Fibroblast of lung (primary cell): ENCODE data around the gene KRT8. TPM values are rescaled to one million over a fixed set of nuclear protein-coding genes. Genes with fewer than 3 reads are reported as not detected.

Source experiments
- DNase-seq, 2 donors: peaks; one replicate each; pipeline versions ENCODE4 v3.0.0 to v3.0.0-alpha.2; 2010; ENCODE audit warnings: low read depth in 2 of 2
- H2AFZ ChIP-seq: 2 replicates; pipeline ENCODE4 v1.5.1; 2012; ENCODE audit warnings: low read length, control low read depth, inconsistent platforms
- H3K27ac ChIP-seq: 2 replicates; pipeline ENCODE4 v1.5.1; 2011; ENCODE audit warnings: low read length, control low read depth; ENCODE audit not compliant: insufficient read depth
- H3K27me3 ChIP-seq: 2 replicates; pipeline ENCODE4 v1.5.1; 2011; ENCODE audit warnings: mild to moderate bottlenecking, low read length; ENCODE audit not compliant: control insufficient read depth, insufficient read depth
- H3K36me3 ChIP-seq: 2 replicates; pipeline ENCODE4 v1.5.1; 2011; ENCODE audit warnings: low read length; ENCODE audit not compliant: control insufficient read depth, insufficient read depth
- H3K4me1 ChIP-seq: 2 replicates; pipeline ENCODE4 v1.5.1; 2011; ENCODE audit warnings: low read length; ENCODE audit not compliant: control insufficient read depth, insufficient read depth; ENCODE audit errors: extremely low read depth
- H3K4me2 ChIP-seq: 2 replicates; pipeline ENCODE4 v1.5.1; 2011; ENCODE audit warnings: low read length, control low read depth; ENCODE audit not compliant: insufficient read depth; ENCODE audit errors: extremely low read depth
- H3K4me3 ChIP-seq, 4 experiments: fragments of 200-600 bp in 1 of 4; sonication (generic) in 1 of 4; replicated peaks in 1 of 4; 2 replicates each; pipeline ENCODE4 v1.5.1; 2011 to 2016; ENCODE audit warnings: low read length in 4 of 4, low read depth in 3 of 4, mild to moderate bottlenecking in 3 of 4, control low read depth in 2 of 4, inconsistent platforms in 1 of 4, mixed read lengths in 1 of 4; ENCODE audit not compliant: insufficient read depth in 1 of 4; ENCODE audit errors: control extremely low read depth in 1 of 4
- H3K79me2 ChIP-seq: 2 replicates; pipeline ENCODE4 v1.5.1; 2012; ENCODE audit warnings: mild to moderate bottlenecking, low read length, inconsistent platforms; ENCODE audit not compliant: control insufficient read depth, insufficient read depth
- H3K9ac ChIP-seq: 2 replicates; pipeline ENCODE4 v1.5.1; 2011; ENCODE audit warnings: mild to moderate bottlenecking, low read length, control low read depth; ENCODE audit not compliant: insufficient read depth
- H3K9me3 ChIP-seq: 2 replicates; pipeline ENCODE4 v1.5.1; 2012; ENCODE audit warnings: low read depth, low read length; ENCODE audit not compliant: control insufficient read depth, insufficient read depth
- H4K20me1 ChIP-seq: 2 replicates; pipeline ENCODE4 v1.5.1; 2011; ENCODE audit warnings: low read length; ENCODE audit not compliant: control insufficient read depth, insufficient read depth; ENCODE audit errors: extremely low read depth
- EZH2 ChIP-seq: IDR thresholded peaks from 2 replicates; pipeline ENCODE4 v1.5.1; 2012; ENCODE audit warnings: low read length, control low read depth, mild to moderate bottlenecking; ENCODE audit errors: missing control alignments
- polyA plus RNA-seq, 2 donors: library from polyadenylated mRNA; depleted of rRNA in 1 of 2; stranded (reverse) in 1 of 2; unstranded in 1 of 2; fragments of >200 nt; gene quantifications; 2 replicates each; pipeline ENCODE4 v1.2.1, GENCODE V29; 2011 to 2012; ENCODE audit warnings: missing spikeins in 1 of 2
- total RNA-seq: library from RNA; depleted of rRNA; stranded (reverse); fragments of >200 nt; gene quantifications from 2 replicates; pipeline ENCODE4 v1.2.1, GENCODE V29; 2014
- TF ChIP-seq, protein P1 (sequence below), 2 donors: IDR thresholded peaks in 1 of 2; conservative IDR thresholded peaks in 1 of 2; 1 replicate in 1 of 2; 2 replicates in 1 of 2; pipeline ENCODE4 v1.5.1; 2011 to 2012; ENCODE audit warnings: low read length in 2 of 2, control low read depth in 1 of 2, inconsistent platforms in 1 of 2, low read depth in 1 of 2, mild to moderate bottlenecking in 1 of 2

The KRT8 gene
- total and polyA plus RNA-seq, 2 donors (not counting 1 experiment from before 2014, with no cell fraction given), result 0.66 to 16.3 TPM

DNA sequence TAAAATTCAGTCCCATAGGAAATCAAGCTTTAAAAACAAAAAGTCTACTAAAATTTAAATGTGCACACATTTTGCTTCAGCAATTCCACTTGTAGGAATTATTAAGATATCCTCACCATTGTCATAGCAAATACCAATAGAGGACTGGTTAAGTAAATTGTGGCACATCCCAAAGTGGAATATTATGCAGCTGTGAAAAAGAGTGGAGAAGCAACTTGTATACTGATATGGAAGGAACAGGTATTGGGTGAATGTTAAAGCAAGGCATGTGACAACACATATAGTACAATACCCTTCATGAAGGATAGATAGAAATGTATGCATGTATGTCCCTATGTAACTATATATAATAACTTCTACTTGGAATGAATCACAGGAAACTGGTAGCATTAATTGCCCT lies 11.9 kb downstream of the KRT8 start:
- DNase-seq, result no peak
- Histone ChIP-seq H3K79me2 (no peaks in the 10 kb centered on the region), H3K9me3 (no peaks in the 10 kb centered on the region), H3K4me3 (no peak overlapping the region), H3K4me2 (no peak overlapping the region), H4K20me1 (no peaks in the 10 kb centered on the region), H3K27ac (no peak overlapping the region), H3K36me3 (no peaks in the 10 kb centered on the region), H2AFZ (no peak overlapping the region), H3K27me3 (peaks cover 2% of the 10 kb centered on the region), H3K4me1 (no peaks in the 10 kb centered on the region), H3K9ac (no peak overlapping the region)
- TF ChIP-seq EZH2, result no peak
- TF ChIP-seq, protein P1, sequence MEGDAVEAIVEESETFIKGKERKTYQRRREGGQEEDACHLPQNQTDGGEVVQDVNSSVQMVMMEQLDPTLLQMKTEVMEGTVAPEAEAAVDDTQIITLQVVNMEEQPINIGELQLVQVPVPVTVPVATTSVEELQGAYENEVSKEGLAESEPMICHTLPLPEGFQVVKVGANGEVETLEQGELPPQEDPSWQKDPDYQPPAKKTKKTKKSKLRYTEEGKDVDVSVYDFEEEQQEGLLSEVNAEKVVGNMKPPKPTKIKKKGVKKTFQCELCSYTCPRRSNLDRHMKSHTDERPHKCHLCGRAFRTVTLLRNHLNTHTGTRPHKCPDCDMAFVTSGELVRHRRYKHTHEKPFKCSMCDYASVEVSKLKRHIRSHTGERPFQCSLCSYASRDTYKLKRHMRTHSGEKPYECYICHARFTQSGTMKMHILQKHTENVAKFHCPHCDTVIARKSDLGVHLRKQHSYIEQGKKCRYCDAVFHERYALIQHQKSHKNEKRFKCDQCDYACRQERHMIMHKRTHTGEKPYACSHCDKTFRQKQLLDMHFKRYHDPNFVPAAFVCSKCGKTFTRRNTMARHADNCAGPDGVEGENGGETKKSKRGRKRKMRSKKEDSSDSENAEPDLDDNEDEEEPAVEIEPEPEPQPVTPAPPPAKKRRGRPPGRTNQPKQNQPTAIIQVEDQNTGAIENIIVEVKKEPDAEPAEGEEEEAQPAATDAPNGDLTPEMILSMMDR (conservative IDR thresholded peaks at IDR 0.05 in 1 of 2, IDR thresholded peaks at IDR 0.05 in 1 of 2; ENCODE audit: low read depth in 1 of 2, low read length in 2 of 2), result no peak

DNA sequence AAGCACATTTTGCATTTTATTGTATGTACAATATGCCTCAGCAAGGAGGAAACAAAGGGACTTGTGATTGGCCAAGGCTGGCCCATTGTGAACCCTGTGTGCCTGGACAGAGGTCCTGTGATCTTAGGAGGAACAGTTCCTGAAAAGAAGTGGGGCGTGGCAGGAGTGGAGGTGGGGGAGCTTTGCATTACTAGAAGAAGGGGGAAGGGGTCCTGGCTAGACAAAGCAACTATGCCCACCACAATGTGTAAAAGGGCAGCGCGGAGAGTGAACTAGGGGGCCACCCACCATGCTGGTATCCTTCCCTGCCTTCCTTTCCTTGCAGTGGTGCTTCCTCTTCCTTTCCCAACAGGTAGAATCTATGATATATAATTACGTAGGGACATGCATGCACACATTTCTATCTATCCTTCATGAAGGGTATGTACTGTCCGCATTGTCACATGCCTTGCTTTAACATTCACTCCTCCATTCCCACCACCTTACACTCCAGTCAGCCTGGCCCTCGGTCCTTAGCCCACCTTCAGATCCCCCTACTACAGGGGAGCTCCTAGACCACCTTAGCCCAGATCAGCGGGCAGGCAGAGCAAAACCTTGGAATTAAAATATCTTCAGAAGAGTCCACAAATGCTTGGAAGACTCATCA lies 12.5 kb downstream of the KRT8 start:
- H3K27me3 ChIP-seq, result peaks cover 2% of the 10 kb centered on the region
- no peak overlapping the region for H3K4me3 ChIP-seq
- no peak for DNase-seq
- no peaks in the 10 kb centered on the region for H3K79me2 ChIP-seq
- H3K4me2 ChIP-seq, result no peak overlapping the region
- TF ChIP-seq, protein P1 (conservative IDR thresholded peaks at IDR 0.05 in 1 of 2, IDR thresholded peaks at IDR 0.05 in 1 of 2; ENCODE audit: low read depth in 1 of 2, low read length in 2 of 2), result no peak
- no peak for TF ChIP-seq EZH2
- no peak overlapping the region for H3K27ac ChIP-seq
- H3K36me3 ChIP-seq, result no peaks in the 10 kb centered on the region
- no peak overlapping the region for H3K9ac ChIP-seq
- H4K20me1 ChIP-seq, result no peaks in the 10 kb centered on the region
- H3K4me1 ChIP-seq, result no peaks in the 10 kb centered on the region
- H3K9me3 ChIP-seq, result no peaks in the 10 kb centered on the region
- no peak overlapping the region for H2AFZ ChIP-seq

DNA sequence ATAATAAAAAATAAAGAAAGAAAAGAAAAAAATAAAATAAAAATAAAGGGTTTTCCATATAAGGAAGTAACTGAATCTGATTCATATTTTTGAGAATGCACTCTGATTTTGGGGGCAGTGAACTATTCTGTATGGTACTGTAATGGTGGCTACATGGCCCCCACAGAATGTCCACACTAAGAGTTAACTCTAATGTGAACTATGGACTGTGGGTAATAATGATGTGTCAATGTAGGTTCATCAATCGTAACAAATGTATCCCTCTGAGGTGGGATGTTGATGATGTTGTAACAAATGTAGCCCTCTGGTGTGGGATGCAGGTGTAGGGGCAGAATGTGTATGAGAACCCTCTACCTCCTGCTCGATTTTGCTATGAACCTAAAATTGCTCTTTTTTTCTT lies 13.8 kb downstream of the KRT8 start:
- no peak for DNase-seq
- no peaks in the 10 kb centered on the region for H3K4me1 ChIP-seq
- no peak overlapping the region for H2AFZ ChIP-seq
- no peaks in the 10 kb centered on the region for H3K9me3 ChIP-seq
- no peak overlapping the region for H3K27ac ChIP-seq
- no peaks in the 10 kb centered on the region for H4K20me1 ChIP-seq
- H3K9ac ChIP-seq, result no peak overlapping the region
- H3K27me3 ChIP-seq, result no peaks in the 10 kb centered on the region
- no peaks in the 10 kb centered on the region for H3K79me2 ChIP-seq
- TF ChIP-seq, protein P1 (conservative IDR thresholded peaks at IDR 0.05 in 1 of 2, IDR thresholded peaks at IDR 0.05 in 1 of 2; ENCODE audit: low read depth in 1 of 2, low read length in 2 of 2), result no peak
- TF ChIP-seq EZH2, result no peak
- no peak overlapping the region for H3K4me3 ChIP-seq
- H3K4me2 ChIP-seq, result no peak overlapping the region
- no peaks in the 10 kb centered on the region for H3K36me3 ChIP-seq
